ENCODE results near the gene USP17L5. TPM values are rescaled to one million over a fixed set of nuclear protein-coding genes. Genes with fewer than 3 reads are reported as not detected.

The USP17L5 gene
- not detected for total RNA-seq

GRCh38 chr4:9339103-9339502 is at the start of gene USP17L5:
TSS of gene USP17L5 (plus strand) at chr4:9339403. CDS start at chr4:9339403, 0 bp downstream.

GRCh38 chr4:9324865-9325264 is 14.3 kb upstream of the USP17L5 start, which contains the start of gene USP17L24:
TSS of gene USP17L24 (plus strand) at chr4:9325165. CDS start at chr4:9325165, 0 bp downstream.

GRCh38 chr4:9329611-9330010 is 9.6 kb upstream of the USP17L5 start, which contains the start of gene USP17L25:
TSS of gene USP17L25 (plus strand) at chr4:9329911. CDS start at chr4:9329911, 0 bp downstream.

GRCh38 chr4:9334358-9334757 is 4.8 kb upstream of the USP17L5 start, which contains the start of gene USP17L26:
TSS of gene USP17L26 (plus strand) at chr4:9334658. CDS start at chr4:9334658, 0 bp downstream.

GRCh38 chr4:9343848-9344247 is 4.6 kb downstream of the USP17L5 start, which contains the start of gene USP17L27:
TSS of gene USP17L27 (plus strand) at chr4:9344148. CDS start at chr4:9344148, 0 bp downstream.

GRCh38 chr4:9348593-9348992 is 9.4 kb downstream of the USP17L5 start, which contains the start of gene USP17L28:
TSS of gene USP17L28 (plus strand) at chr4:9348893. CDS start at chr4:9348893, 0 bp downstream.

GRCh38 chr4:9353338-9353737 is 14.1 kb downstream of the USP17L5 start, which contains the start of gene USP17L29:
TSS of gene USP17L29 (plus strand) at chr4:9353638. CDS start at chr4:9353638, 0 bp downstream.

GRCh38 chr4:9362829-9363228 is 23.6 kb downstream of the USP17L5 start, which contains the start of gene USP17L30:
TSS of gene USP17L30 (plus strand) at chr4:9363129. CDS start at chr4:9363129, 0 bp downstream.

Other genes starting within 250 kb of the USP17L5 start
- gene FAM90A26, start 169.0 kb upstream of the USP17L5 start, total RNA-seq, result not detected
- gene USP17L10, start 128.7 kb upstream of the USP17L5 start, total RNA-seq, result not detected
- gene USP17L11, start 124.0 kb upstream of the USP17L5 start, total RNA-seq, result not detected
- not detected for gene USP17L12, start 119.3 kb upstream of the USP17L5 start, total RNA-seq
- not detected for gene USP17L13, start 114.5 kb upstream of the USP17L5 start, total RNA-seq
- gene USP17L15, start 105.0 kb upstream of the USP17L5 start, total RNA-seq, result not detected
- not detected for gene USP17L17, start 95.5 kb upstream of the USP17L5 start, total RNA-seq
- gene USP17L18, start 90.8 kb upstream of the USP17L5 start, total RNA-seq, result not detected
- not detected for gene USP17L19, start 86.0 kb upstream of the USP17L5 start, total RNA-seq
- not detected for gene USP17L20, start 81.3 kb upstream of the USP17L5 start, total RNA-seq
- gene USP17L21, start 76.5 kb upstream of the USP17L5 start, total RNA-seq, result not detected
- gene USP17L22, start 71.8 kb upstream of the USP17L5 start, total RNA-seq, result not detected
- gene USP17L24, start 14.2 kb upstream of the USP17L5 start, total RNA-seq, result not detected
- not detected for gene USP17L25, start 9.5 kb upstream of the USP17L5 start, total RNA-seq
- not detected for gene USP17L26, start 4.7 kb upstream of the USP17L5 start, total RNA-seq
- not detected for gene USP17L27, start 4.7 kb downstream of the USP17L5 start, total RNA-seq
- not detected for gene USP17L28, start 9.5 kb downstream of the USP17L5 start, total RNA-seq
- gene USP17L29, start 14.2 kb downstream of the USP17L5 start, total RNA-seq, result not detected
- gene USP17L30, start 23.7 kb downstream of the USP17L5 start, total RNA-seq, result not detected
- gene DEFB131A, start 105.0 kb downstream of the USP17L5 start, total RNA-seq, result not detected